Activated CD4-positive, alpha-beta T cell treated with anti-CD3 and anti-CD28 coated beads, Interleukin-2, amount 50 U/mL, for 24 hours (primary cell): Measurements from ENCODE around the gene DGKZ.

Experiments
- DNase-seq, 2 donors: peaks; one replicate each; pipeline ENCODE4 v3.0.0-alpha.2; 2020; ENCODE audit warnings: low read depth in 1 of 2, low spot score in 1 of 2

DGKZ gene

GRCh38 chr11:46381048-46381818, 34.0 kb downstream of the DGKZ start, which contains the start of gene MDK:
MDK (plus strand) TSS chr11:46381669; CDS start chr11:46382058, 389 bp downstream.
- DNase-seq: no peak

GRCh38 chr11:46381819-46382645, 34.8 kb downstream of the DGKZ start:
- no peak for DNase-seq

GRCh38 chr11:46382646-46383403, 35.6 kb downstream of the DGKZ start:
- DNase-seq: no peak

- no peak for DNase-seq
Observed at GRCh38 chr11:46383404-46383758, 36.1 kb downstream of the DGKZ start.

GRCh38 chr11:46383974-46384701, 36.9 kb downstream of the DGKZ start:
- DNase-seq: no peak

- no peak for DNase-seq
Observed at GRCh38 chr11:46385169-46386004, 38.1 kb downstream of the DGKZ start.

- DNase-seq: no peak
Observed at GRCh38 chr11:46386005-46386578, 38.8 kb downstream of the DGKZ start.

- no peak for DNase-seq
Observed at GRCh38 chr11:46386674-46387073, 39.4 kb downstream of the DGKZ start.

- no peak for DNase-seq
Observed at GRCh38 chr11:46387456-46387855, 40.2 kb downstream of the DGKZ start.

- no peak for DNase-seq
Observed at GRCh38 chr11:46387919-46388618, 40.8 kb downstream of the DGKZ start.

- DNase-seq: no peak
Observed at GRCh38 chr11:46388619-46389449, 41.6 kb downstream of the DGKZ start.

GRCh38 chr11:46389450-46390330, 42.4 kb downstream of the DGKZ start:
- DNase-seq: no peak

GRCh38 chr11:46390331-46391171, 43.3 kb downstream of the DGKZ start:
- no peak for DNase-seq

- DNase-seq: no peak
Observed at GRCh38 chr11:46391186-46391577, 43.9 kb downstream of the DGKZ start.

- no peak for DNase-seq
Observed at GRCh38 chr11:46391578-46392420, 44.5 kb downstream of the DGKZ start, which contains the start of gene CHRM4. CHRM4 (minus strand) TSS chr11:46391776; CDS start chr11:46386557, 5,219 bp downstream.
